ENCODE data around the gene CHCHD6.

Gene CHCHD6

GRCh38 chr3:126946405-126946804 is 242.4 kb downstream of the CHCHD6 start:
- no peak for DNase-seq

GRCh38 chr3:126947429-126947828 is 243.4 kb downstream of the CHCHD6 start:
- DNase-seq, result no peak

- no peak for DNase-seq
These were observed 245.0 kb downstream of the CHCHD6 start for GRCh38 chr3:126948980-126949535.

GRCh38 chr3:126951561-126951960 is 247.5 kb downstream of the CHCHD6 start:
- no peak for DNase-seq

GRCh38 chr3:126952261-126952982 is 248.4 kb downstream of the CHCHD6 start:
- no peak for DNase-seq

GRCh38 chr3:126952983-126953660 is 249.1 kb downstream of the CHCHD6 start:
- no peak for DNase-seq

GRCh38 chr3:126954141-126954842 is 250.3 kb downstream of the CHCHD6 start:
- DNase-seq, result no peak

GRCh38 chr3:126955004-126955790 is 251.2 kb downstream of the CHCHD6 start:
- no peak for DNase-seq

- no peak for DNase-seq
These were observed 252.3 kb downstream of the CHCHD6 start for GRCh38 chr3:126956361-126956760.

- no peak for DNase-seq
These were observed 253.0 kb downstream of the CHCHD6 start for GRCh38 chr3:126956866-126957650.

GRCh38 chr3:126957776-126958637 is 254.0 kb downstream of the CHCHD6 start:
- DNase-seq, result no peak

- DNase-seq, result no peak
These were observed 254.6 kb downstream of the CHCHD6 start for GRCh38 chr3:126958638-126959085.

- no peak for DNase-seq
These were observed 255.3 kb downstream of the CHCHD6 start for GRCh38 chr3:126959136-126959920.

GRCh38 chr3:126959921-126960603 is 256.0 kb downstream of the CHCHD6 start:
- DNase-seq, result no peak

- DNase-seq, result no peak
These were observed 256.6 kb downstream of the CHCHD6 start for GRCh38 chr3:126960604-126960995.

- DNase-seq, result no peak
These were observed 257.3 kb downstream of the CHCHD6 start for GRCh38 chr3:126961191-126961790.

- no peak for DNase-seq
These were observed 257.9 kb downstream of the CHCHD6 start for GRCh38 chr3:126961791-126962461.

- no peak for DNase-seq
These were observed 258.7 kb downstream of the CHCHD6 start for GRCh38 chr3:126962756-126963155.
